K562 (cell line): Measurements from ENCODE around the gene GALNS. TPM values are rescaled to one million over a fixed set of nuclear protein-coding genes. Genes with fewer than 3 reads are reported as not detected.

ENCODE experiments used
- CBX2 ChIP-seq: fragments of 200-600 bp; sonication (generic); IDR thresholded peaks from one replicate; pipeline ENCODE4 v1.6.1; 2012; ENCODE audit warnings: mild to moderate bottlenecking, low read length, inconsistent platforms; ENCODE audit not compliant: insufficient read depth, poor library complexity, severe bottlenecking
- E2F8 ChIP-seq: fragments of 450-650 bp; IDR thresholded peaks from 2 replicates; pipeline ENCODE4 v1.7.1; 2018; ENCODE audit warnings: mild to moderate bottlenecking, low read depth; ENCODE audit not compliant: partially characterized antibody
- ESRRB ChIP-seq: fragments of 250-450 bp; sonication (Bioruptor Pico); IDR thresholded peaks from 2 replicates; pipeline ENCODE4 v1.5.0; 2020; ENCODE audit warnings: mild to moderate bottlenecking, moderate library complexity, borderline replicate concordance
- GATAD2B ChIP-seq: fragments of 450-650 bp; IDR thresholded peaks from 2 replicates; pipeline ENCODE4 v1.6.1; 2017; ENCODE audit warnings: mild to moderate bottlenecking, borderline replicate concordance
- GTF2F1 ChIP-seq: IDR thresholded peaks from 2 replicates; pipeline ENCODE4 v1.6.1; 2011; ENCODE audit warnings: low read depth, low read length, improper control_type of control experiment
- HIVEP1 ChIP-seq: fragments of 250-450 bp; sonication (Bioruptor Pico); IDR thresholded peaks from 2 replicates; pipeline ENCODE4 v1.4.0; 2020; ENCODE audit warnings: mild to moderate bottlenecking
- HMGN3 ChIP-seq: IDR thresholded peaks from 2 replicates; pipeline ENCODE4 v1.6.1; 2011; ENCODE audit warnings: borderline replicate concordance, low read depth, mild to moderate bottlenecking, mixed read lengths, low read length; ENCODE audit not compliant: insufficient read length; ENCODE audit errors: extremely low read depth
- JUN ChIP-seq, 2 experiments: sonication (generic) in 1 of 2; formaldehyde crosslinking in 1 of 2; IDR thresholded peaks; 2 replicates each; pipeline versions ENCODE4 v1.6.1 to v1.8.0; 2012 to 2022; ENCODE audit warnings: borderline replicate concordance in 2 of 2, mild to moderate bottlenecking in 2 of 2, improper control_type of control experiment in 1 of 2, low read depth in 1 of 2, low read length in 1 of 2, missing genetic modification reagents in 1 of 2
- KDM5B ChIP-seq: fragments of 200-600 bp; sonication (generic); IDR thresholded peaks from 2 replicates; pipeline ENCODE4 v1.6.1; 2012; ENCODE audit warnings: low read depth, mild to moderate bottlenecking, moderate library complexity, low read length, control low read depth, inconsistent platforms; ENCODE audit not compliant: insufficient replicate concordance
- LCOR ChIP-seq: sonication (generic); formaldehyde crosslinking; IDR thresholded peaks from 2 replicates; pipeline ENCODE4 v1.8.0; 2022; ENCODE audit warnings: mild to moderate bottlenecking, missing genetic modification reagents
- MEF2A ChIP-seq: IDR thresholded peaks from 2 replicates; pipeline ENCODE4 v1.6.1; 2011; ENCODE audit warnings: low read depth, mild to moderate bottlenecking, low read length, moderate library complexity; ENCODE audit not compliant: control insufficient read depth
- MTA2 ChIP-seq: fragments of 450-650 bp; IDR thresholded peaks from 2 replicates; pipeline ENCODE4 v1.6.1; 2016; ENCODE audit warnings: low read depth
- MTF1 ChIP-seq: fragments of 250-450 bp; sonication (Bioruptor Pico); IDR thresholded peaks from 2 replicates; pipeline ENCODE4 v1.9.0; 2021; ENCODE audit warnings: moderate library complexity, mild to moderate bottlenecking, inconsistent platforms, borderline replicate concordance
- NFE2L1 ChIP-seq: fragments of 450-650 bp; IDR thresholded peaks from 2 replicates; pipeline ENCODE4 v1.6.1; 2016; ENCODE audit warnings: missing genetic modification characterization, low read depth, mild to moderate bottlenecking, missing compliant biosample characterization, moderate library complexity, borderline replicate concordance
- NFYB ChIP-seq: IDR thresholded peaks from 2 replicates; pipeline ENCODE4 v1.6.1; 2011; ENCODE audit warnings: mild to moderate bottlenecking, moderate library complexity; ENCODE audit not compliant: insufficient read length; ENCODE audit errors: extremely low read depth
- NR0B1 ChIP-seq: fragments of 450-650 bp; IDR thresholded peaks from one replicate; pipeline ENCODE4 v1.6.1; 2018; ENCODE audit warnings: mild to moderate bottlenecking, moderate library complexity; ENCODE audit not compliant: partially characterized antibody
- NRF1 ChIP-seq, 2 experiments: fragments of 450-650 bp; IDR thresholded peaks in 1 of 2; conservative IDR thresholded peaks in 1 of 2; 2 replicates each; pipeline ENCODE4 v1.6.1; 2014; ENCODE audit warnings: mild to moderate bottlenecking in 2 of 2
- POLR2H ChIP-seq: IDR thresholded peaks from 2 replicates; pipeline ENCODE4 v1.6.1; 2016; ENCODE audit warnings: missing genetic modification characterization, low read depth, mild to moderate bottlenecking, control low read depth, missing compliant biosample characterization, moderate library complexity
- PRMT5 ChIP-seq: sonication (generic); formaldehyde crosslinking; IDR thresholded peaks from 2 replicates; pipeline ENCODE4 v1.5.0; 2020; ENCODE audit warnings: missing genetic modification reagents
- RBM22 ChIP-seq: fragments of 200-400 bp; formaldehyde crosslinking; IDR thresholded peaks from 2 replicates; pipeline ENCODE4 v1.6.1; 2018; ENCODE audit warnings: low read length, low read depth; ENCODE audit not compliant: poor library complexity, severe bottlenecking
- SMAD2 ChIP-seq: fragments of 150-350 bp; IDR thresholded peaks from 2 replicates; pipeline ENCODE4 v1.6.1; 2014; ENCODE audit warnings: low read depth, mild to moderate bottlenecking, low read length
- ZNF830 ChIP-seq: fragments of 250-450 bp; sonication (Bioruptor Pico); IDR thresholded peaks from 2 replicates; pipeline ENCODE4 v1.5.0; 2021; ENCODE audit warnings: mild to moderate bottlenecking
- polyA plus RNA-seq, 8 experiments: library from polyadenylated mRNA; depleted of rRNA in 4 of 8; stranded (reverse) in 5 of 8; unstranded in 3 of 8; fragments of >200 nt; fragmentation: Nextera tagmentation in 2 of 8; fragmentation: Illumina TruSeq in 1 of 8; extraction: Ambion mirVana in 2 of 8; extraction: Trizol in 1 of 8; gene quantifications; 2 replicates each; pipeline versions ENCODE4 v1.2.1 to v1.2.3, GENCODE V29; 2011 to 2014; ENCODE audit warnings: inconsistent platforms in 1 of 8, missing spikeins in 1 of 8
- total RNA-seq, 7 experiments: library from RNA; depleted of rRNA in 6 of 7; stranded (reverse); fragments of >200 nt in 6 of 7; fragmentation: Illumina TruSeq in 2 of 7; extraction: Trizol in 2 of 7; gene quantifications; 2 replicates each; pipeline versions ENCODE4 v1.2.1 to v1.2.3, GENCODE V29; 2011 to 2021; ENCODE audit warnings: low replicate concordance in 1 of 7

Gene GALNS
- total and polyA plus RNA-seq, 9 of the 15 experiments (the other 6 are each of a cell fraction or from before 2014, with no cell fraction given): 0.38 to 13.2 (median 4.3) TPM

- TF ChIP-seq POLR2H (tag) (peak; percentile 85; the same call in 1 of the 2 replicates), E2F8 (peak; percentile 49), LCOR (CRISPR knock-in tag) (no peak; the same call in 1 of the 2 replicates), MEF2A (peak; percentile 13; the same call in 1 of the 2 replicates), HMGN3 (peak; percentile 80), ESRRB (CRISPR knock-in tag) (no peak), NRF1 (conservative IDR thresholded peaks at IDR 0.05 in 1 of 2, IDR thresholded peaks at IDR 0.05 in 1 of 2) (peak; percentile 79 to 84), JUN (IDR thresholded peaks at IDR 0.05; ENCODE audit: borderline replicate concordance, low read depth, low read length) (peak; percentile 19; the same call in 1 of the 2 replicates), JUN (CRISPR knock-in tag; IDR thresholded peaks at IDR 0.05; ENCODE audit: borderline replicate concordance) (peak; percentile 93; the same call in 1 of the 2 replicates), MTA2 (0 out of 2 replicates have a peak, but pooled peaks have one; percentile 40), NFYB (no peak), NR0B1 (no peak), HIVEP1 (CRISPR knock-in tag) (no peak), GATAD2B (no peak), CBX2 (no peak), NFE2L1 (tag) (no peak), MTF1 (CRISPR knock-in tag) (no peak), RBM22 (no peak), SMAD2 (no peak), GTF2F1 (no peak), PRMT5 (no peak), ZNF830 (CRISPR knock-in tag) (no peak), KDM5B (peak; percentile 67)
Measured at GRCh38 chr16:88770461-88771293, 86.1 kb downstream of the GALNS start (continued).
